T follicular helper cell (primary cell): ENCODE data around the gene SLC4A9.
"Not testable (repeated sequence)": the region's sequence is repeated elsewhere in the genome, so short reads cannot be mapped to it uniquely, and the experiment has no call there.

Source experiments
- DNase-seq: peaks from one replicate; pipeline ENCODE4 v3.0.0-alpha.2; 2020; ENCODE audit warnings: low read depth

SLC4A9 gene

DNA sequence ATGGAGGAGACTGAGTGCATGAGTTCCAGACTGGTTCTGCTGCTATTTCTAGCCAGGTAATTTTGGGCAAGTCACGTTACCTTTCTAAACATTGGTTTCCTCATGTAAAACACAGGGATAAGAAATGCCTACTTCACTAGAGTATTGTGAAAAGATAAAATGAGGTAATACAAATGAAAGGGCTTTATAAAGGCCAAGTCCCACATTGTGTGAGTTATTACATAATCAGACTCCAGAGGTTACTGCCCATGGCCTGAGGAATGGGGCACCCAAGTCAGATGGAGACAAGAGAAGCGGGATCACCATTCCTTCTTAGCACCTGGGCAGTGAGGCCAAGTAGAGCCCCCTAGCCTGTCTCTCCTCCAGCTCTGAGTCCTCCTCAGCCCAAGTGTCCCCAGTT is 21.1 kb upstream of the SLC4A9 start:
- DNase-seq = no peak

DNA sequence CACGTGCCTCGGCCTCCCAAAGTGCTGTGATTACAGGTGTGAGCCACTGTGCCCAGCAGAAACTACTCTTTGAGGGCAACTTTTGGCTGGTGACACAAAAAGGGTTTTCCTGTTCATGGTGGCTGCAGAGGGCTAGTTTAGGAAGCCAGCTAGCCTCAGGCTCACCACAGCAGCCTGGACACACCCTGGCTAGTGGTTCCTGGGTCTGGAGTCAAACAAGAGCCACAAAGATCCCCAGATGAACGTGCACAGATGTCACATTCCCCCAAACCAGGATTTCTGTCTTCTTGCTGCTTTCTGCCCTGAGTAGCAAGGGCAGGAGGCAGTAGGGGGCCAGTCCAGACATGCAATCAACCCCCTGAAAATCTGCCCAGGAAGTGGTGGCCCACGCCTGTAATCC is 20.4 kb upstream of the SLC4A9 start:
- DNase-seq = no peak

DNA sequence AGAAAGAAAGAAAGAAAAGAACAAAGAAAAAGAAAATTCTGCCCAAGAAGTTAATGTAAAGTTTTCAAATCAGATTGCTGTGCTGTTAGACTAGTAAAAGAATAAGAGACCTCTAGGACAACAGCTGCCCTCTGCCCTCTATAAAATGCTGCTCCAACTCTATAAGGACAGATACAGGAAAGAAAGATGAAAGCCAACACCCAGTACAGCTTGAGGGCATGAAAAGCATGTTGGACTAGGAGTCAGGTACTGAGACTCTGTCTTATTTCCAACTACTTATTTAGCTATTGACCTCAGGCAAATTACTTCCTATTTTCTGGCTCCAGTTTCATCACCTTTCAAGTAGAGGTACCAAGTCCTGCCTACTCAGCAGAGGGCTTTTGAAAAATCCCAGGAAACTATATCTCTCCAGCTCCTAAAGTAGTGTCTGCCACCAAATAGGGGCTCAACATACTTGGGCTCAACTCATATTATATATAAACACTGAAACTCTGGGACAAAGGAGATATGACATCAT is 19.3 kb upstream of the SLC4A9 start:
- no peak for DNase-seq

DNA sequence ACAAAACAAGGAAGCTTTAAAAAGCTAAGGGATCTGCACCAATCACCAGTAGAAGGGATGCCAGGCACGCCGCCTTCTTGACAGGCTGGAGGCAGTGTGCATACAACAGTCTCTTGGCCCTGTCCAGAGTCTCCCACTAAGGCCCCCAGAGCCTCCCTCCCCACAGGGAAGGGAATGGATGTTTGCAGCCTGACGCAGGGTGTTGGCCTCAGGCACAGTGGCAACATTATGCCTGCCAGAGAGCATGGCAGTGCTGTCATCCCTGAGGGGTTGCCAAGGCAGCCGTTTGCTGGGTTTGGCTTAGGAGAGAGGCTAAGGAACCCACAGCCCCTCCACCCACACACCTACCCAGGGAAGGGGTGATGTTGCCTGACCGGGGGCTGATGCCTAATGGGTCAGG is 18.4 kb upstream of the SLC4A9 start:
- no peak for DNase-seq

DNA sequence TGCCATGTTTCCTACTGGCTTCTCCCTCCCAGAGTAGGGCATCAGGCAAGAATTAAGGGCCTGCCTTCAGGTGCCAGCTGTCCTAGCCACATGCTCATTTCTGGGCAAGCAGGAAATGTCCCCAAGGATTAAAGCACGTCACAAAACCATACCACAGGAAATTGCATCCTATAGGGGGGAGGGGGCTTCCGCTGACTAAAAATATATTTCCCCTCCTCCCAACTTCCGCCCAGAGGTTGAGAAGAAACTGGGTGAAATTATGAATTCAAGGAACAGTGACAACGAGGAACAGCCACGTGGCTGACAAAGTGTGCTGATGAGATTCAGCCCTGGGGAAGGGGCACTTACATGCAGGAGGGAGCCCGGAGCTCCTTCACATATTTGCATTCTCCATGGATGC is 17.7 kb upstream of the SLC4A9 start:
- no peak for DNase-seq

DNA sequence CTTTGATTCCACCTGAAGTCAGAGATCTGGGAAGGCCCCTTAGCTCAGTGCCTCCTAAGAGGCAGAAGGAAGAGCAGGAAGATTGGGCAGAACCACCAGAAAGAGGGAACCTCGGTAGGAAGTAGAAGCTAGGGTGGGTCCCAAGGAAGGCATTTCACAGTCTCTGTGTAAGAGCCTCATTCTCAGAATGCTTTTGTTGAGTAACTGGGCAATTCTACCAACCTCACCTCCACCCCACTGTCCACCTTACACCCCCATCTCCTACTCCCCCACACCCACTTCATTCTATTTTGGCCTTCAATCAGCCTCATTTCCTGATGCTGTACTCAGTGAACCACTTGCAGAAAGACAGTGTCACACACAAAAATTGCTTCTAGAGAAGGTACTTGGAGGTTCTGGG is 17.1 kb upstream of the SLC4A9 start:
- no peak for DNase-seq

DNA sequence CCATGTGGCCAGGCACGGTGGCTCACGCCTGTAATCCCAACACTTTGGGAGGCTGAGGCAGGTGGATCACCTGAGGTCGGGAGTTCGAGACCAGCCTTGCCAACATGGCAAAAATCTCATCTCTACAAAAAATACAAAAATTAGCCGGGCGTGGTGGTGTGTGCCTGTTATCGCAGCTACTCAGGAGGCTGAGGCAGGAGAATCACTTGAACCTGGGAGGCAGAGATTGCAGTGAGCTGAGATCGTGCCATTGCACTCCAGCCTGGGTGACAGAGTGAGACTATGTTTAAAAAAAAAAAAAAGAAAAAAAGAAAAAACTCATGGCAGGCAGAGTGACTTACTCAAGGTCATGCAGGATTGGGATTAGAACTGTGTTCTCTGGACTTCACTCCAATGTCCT is 16.1 kb upstream of the SLC4A9 start:
- not testable (repeated sequence) for DNase-seq

DNA sequence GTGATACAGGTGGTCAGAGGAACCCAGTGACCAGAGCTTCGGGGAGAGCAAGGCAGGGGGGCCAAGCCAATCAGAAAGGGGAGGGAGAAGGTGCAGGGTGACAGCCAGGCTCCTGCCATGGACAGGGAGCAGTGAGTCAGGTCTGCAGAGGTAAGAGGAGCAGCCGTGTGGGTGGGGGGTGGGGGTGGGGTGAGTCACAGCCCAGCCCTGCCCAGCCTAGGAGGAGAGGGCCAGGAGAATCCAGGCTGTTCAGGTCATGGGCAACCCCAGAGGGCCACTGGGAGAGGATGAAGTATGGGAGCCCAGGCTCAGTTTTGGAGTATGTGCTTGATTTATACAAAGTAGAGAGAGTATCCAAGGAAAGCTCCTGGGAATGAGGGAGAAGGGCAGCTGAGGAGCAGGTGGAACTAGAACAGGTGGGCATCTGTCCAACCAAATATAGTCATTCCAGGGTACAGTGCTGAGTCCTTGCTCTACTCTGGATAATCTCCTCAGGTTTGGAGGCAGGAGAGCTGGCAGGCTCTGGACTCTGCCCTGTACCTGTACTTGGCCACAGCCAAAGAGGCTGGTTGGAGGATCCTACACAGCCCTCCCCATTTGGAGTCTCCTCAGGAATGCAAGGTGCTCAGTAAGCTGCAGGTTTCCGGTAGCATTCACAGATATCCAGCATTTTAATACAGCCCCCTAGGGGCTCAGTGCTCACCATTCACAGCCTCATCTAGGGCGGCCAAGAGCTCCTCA is 15.1 kb upstream of the SLC4A9 start:
- DNase-seq = no peak

DNA sequence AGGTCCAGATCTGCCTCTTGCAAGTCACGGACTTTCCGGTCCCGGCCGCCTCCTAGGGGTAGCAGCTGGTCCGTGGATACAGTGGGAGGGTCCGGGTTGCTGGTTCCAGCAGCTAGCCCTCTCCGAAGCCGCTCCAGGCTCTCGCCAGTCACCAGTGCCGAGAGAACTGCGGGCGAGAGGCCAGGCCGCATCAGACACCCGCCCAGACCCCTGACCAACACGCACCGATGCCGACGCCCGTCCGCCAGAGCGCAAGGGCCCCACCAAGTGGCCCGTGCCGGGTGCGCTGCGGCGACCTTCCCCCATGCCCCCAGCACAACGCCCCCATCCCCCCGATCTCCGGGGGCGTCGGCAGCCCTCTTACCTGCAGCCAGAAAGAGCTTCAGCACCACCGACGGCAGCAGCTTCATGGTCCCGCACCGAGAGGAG is 14.1 kb upstream of the SLC4A9 start:
- no peak for DNase-seq

DNA sequence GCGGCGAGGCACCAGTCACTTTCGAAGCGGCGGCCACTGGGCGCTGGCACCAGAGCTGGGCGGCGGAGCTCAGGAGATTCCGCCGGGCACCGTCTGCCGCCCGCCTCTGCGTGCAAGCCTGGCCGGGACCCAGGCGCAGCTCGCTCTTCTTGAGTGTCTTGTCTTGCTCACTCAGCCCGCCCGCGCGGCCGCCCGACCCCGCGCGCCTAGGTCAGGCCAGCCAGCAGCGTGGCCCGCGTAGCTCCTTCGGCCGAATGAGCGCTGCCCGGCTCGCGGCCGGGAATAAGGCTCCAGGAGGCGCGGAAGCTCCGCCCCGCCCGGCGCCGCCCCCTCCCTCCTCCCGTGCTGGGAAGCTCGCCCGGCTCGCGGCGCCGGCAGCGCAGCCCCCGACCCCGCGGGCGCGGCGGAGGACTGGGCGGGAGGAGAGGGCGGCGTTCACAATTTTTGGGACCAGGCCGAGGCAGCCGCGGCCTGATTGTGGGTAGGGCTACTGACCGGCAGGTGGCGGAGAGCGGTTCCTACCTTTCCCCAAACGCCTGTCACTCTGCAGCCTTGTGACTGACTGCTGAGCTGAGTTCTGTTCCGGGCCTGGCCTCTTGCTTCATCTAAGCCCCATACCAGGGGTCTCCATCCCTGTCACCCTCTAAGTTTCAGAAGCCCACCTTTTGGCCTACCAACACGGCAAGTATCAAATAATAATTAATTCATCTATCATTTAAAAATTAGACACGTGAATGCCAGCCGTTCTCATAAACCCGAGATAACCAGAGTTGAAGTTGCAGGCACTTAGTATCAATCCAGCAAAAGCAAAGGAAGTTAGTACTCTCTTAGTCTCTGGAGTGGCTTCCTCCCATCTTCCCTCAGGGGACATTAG is 13.4 kb upstream of the SLC4A9 start, which contains the start of gene HBEGF:
HBEGF (minus strand) TSS at position 256 of the 874 bp plus-strand sequence. CDS start 275 bp downstream, outside the sequence.
- DNase-seq = peak; percentile 33

DNA sequence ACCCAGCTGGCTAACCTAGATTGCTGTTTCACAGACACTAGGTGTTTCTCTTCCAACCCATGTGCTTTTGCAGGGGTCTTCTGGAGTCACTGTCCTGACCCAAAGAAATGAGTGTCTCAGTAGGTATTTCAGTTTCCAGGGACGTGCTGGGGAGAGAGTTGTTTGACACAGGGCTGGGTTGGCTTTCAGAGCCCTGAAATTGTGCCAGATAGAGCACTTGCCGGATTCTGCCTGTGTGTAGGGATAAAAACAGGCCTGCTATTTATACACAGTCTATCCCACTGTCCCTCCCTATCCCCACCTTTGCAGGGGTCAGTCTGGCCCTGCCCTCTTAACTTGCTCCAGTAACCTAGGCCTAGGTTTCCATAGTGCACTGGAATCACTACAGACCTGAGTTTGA is 12.6 kb upstream of the SLC4A9 start:
- DNase-seq = no peak

DNA sequence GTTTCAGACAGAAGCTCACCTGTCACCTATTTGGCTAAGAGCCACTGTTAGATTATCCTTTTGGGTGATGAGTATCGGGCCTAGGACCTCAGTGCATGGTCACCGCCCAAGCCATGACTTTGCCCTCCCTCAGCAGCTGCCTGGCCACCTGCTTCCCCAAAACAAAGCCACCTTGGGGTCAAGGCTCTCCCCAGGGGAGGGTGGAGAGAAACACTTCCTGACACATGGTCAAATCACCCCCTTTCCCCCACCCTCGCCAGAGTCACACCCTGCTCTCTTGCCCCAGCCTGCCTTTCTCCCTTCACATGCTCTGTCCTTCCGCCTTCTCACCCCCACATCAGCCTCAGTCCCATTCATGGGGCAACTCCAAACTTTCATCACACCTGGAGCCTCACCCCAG is 11.9 kb upstream of the SLC4A9 start:
- no peak for DNase-seq

DNA sequence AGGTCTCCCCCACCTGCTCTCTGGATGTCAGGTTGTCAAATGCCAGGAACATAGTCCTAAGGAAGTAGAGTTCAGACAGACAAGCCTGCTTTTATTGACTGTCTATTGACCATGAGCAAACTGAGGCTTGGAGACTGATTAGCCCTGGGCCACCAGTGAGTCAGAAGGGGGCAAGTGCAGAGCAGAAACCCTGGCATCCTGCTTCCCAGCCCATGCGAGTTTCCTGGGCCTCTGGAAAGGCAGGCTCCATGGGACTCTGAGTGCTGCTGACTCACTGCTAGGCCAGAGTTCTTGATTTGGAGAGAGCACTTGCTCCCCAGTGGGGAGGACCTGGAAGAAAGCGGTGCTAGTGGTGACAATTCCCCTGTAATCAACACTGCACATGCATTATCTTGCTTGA is 10.8 kb upstream of the SLC4A9 start:
- DNase-seq = no peak

DNA sequence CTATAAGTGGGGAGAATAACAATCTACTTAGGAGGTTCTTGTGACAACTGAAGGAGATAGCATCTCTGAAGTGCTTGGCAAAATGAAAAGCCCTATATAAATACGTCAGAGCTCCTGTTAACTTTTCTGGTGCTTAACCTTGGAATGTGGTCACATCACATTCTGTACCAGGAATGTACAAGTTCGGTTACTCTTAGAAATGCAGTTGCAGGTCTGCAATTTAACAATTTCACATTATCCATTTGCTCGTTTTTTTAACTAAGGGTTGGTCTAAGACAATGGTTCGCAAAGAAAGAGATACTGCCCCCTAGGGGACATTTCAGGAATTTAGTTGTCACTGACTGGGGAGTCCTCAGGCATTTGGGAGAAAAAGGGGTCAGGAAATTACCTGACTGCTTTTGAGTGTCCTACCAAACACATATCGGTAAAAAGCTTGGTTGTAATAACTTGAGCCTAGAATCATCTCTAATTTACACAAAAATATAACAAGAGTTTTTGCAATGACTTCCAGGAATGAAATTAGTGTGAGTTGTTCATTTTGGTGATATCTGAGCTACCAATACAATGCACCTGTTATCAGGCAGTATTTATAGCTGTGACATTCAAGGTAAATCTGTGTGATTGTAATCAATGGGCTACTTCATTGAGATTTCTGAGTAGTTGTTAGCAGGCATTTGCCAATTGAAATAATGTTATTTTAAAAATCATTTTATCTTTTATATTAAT is 8.2 kb upstream of the SLC4A9 start:
- DNase-seq = peak; percentile 49

DNA sequence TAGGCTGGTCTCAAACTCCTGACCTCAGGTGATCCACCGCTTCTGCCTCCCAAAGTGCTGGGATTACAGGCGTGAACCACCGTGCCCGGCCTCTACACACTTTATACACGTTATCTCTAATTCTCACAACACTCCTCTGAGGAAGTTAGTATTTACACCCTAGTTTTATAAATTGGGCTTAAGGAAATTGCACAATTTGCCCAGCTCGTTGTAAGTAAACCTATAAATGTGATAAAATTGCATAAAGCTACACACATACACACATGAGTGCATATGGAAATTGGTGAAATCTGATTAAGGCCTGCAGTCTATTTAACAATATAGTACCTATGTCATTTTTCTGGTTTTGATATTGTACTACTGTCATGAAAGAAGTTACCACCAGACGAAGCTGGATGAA is 4.4 kb upstream of the SLC4A9 start:
- DNase-seq = no peak

DNA sequence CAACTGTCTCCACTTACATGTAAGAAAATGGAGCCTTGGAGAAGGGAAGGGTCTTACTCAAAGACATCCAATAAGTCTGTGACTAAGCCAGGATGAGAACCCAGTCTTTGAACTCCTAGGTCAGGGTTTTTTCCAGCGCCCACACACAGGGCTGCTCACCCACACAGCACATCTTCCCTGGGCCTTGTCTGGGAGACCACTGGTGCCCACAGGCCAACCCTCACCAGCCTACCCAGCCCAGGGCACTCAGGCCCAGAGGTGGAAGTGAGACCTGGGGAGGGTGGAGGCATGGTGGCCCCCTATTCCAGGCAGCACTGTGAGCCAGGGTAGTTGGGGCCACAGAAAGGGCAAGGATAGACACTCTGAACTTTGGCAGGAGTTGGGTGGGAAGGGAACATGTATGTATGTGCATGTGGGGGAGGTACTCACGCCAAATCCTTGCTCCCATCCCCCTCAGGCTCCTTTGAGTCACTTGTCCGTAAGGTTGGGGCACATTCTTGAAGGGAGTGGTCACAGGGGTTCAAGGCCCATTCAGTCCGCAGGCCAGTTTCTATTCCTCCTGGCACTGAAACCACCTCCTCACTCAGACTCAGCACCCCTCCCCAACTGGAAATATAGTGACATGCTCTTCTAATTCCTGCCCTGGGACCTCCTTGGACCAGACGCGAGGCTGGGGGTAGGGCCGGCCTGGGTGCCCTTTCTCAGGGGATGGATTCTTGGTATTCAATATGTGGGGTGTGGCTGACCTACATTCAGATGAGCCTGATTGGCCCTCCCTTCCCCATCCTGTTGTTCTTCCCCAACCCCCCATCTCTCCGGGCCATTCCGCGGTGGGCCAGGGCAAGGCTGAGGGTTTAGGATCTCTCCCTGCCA is 2.9 kb upstream of the SLC4A9 start:
- no peak for DNase-seq

DNA sequence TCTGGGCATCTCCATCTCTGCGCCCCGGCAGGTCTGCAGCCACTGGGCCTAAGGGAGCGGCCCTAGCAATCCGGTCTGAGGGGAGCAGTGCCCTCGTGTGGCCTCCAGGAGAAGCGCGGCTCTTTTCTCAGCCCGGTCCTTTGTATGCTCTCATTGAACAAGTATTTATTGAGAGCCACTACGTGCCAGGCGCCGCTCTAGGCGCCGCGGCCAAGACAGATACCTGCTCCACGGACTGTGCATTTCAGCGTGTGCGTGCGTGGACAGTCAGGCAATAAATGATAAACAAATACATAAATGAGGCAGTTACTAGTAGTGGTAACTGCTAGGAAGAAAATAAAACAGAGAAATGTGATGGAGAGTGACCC is 2.3 kb upstream of the SLC4A9 start:
- DNase-seq = peak; percentile 49

DNA sequence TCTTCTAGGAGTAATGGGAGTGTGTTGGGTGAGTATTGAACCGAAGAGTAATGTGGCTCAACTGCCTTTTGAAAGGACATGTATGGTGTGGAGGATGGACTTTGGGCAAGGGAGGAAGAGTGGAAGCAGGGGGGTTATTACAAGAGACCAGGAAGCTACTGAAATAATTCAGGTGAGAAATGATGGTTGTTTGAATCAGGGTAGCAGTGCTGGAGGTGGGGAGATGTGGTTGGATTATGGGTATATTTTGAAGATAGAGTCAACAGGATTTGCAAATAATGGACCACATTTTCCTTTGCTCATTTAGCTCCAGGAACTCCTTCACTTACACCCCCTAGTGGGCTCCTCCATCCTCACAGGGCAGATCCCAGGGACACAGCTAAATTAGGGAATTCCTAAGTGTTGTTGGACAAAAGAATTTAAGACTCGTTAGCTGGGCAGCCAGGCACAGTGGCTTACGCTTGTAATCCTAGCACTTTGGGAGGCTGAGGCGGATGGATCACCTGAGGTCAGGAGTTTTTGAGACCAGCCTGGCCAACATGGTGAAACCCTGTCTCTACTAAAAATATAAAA is 1.2 kb upstream of the SLC4A9 start:
- no peak for DNase-seq

DNA sequence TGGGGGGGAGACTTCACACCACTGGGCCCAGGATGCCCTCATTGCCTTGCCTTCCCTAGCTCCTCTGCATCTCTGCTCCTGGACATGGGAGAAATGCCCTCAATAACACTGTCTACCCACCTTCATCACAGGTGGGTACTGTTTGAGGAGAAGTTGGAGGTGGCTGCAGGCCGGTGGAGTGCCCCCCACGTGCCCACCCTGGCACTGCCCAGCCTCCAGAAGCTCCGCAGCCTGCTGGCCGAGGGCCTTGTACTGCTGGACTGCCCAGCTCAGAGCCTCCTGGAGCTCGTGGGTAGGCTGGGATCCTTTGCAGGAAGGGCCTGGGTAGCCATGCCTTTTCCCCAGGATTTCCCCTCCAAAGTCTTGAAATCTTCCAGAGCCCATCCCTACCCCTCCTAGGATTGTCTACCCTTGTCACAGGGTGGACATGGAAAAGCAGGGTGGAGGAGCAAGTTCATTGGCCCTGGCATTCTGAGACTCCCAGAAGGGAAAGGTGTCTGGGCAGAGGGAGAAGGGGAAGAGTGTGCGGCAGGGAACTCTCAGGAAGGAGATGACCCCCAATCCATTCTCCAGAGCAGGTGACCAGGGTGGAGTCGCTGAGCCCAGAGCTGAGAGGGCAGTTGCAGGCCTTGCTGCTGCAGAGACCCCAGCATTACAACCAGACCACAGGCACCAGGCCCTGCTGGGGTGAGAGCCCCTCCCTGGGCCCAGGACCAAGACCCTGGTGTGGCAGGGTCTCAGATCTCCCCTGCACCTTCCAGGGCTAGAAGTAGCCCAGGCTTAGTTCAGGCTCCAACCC is 886 bp downstream of the SLC4A9 start:
- no peak for DNase-seq

DNA sequence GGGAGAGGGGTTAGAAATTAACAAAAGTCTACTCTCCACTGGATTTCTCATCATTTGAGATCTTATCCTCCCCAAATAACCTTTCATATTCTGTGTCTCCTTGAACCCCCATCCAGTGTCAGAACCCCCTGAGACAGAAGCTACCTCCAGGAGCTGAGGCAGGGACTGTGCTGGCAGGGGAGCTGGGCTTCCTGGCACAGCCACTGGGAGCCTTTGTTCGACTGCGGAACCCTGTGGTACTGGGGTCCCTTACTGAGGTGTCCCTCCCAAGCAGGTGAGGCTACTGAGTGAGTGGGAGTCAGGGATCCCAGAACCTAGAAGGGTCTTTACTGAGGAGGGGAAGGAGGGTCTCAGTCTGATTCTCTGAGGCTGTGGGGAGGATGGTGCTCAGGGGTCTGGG is 1.9 kb downstream of the SLC4A9 start:
- DNase-seq = no peak
